ENCODE measurements around the gene CYB561D2. TPM values are rescaled to one million over a fixed set of nuclear protein-coding genes. Genes with fewer than 3 reads are reported as not detected.

Gene CYB561D2
- total RNA-seq, 1 donor from 2014 or later = 30.0 TPM

- DNase-seq = peak; percentile 92
These were observed 27.0 kb upstream of the CYB561D2 start for GRCh38 chr3:50323614-50324199.

- peak; percentile 89 for DNase-seq
These were observed 26.1 kb upstream of the CYB561D2 start for GRCh38 chr3:50324351-50325112.

- no peak for DNase-seq
These were observed 25.6 kb upstream of the CYB561D2 start for GRCh38 chr3:50325113-50325480.

- no peak for DNase-seq
These were observed 25.0 kb upstream of the CYB561D2 start for GRCh38 chr3:50325497-50326181.

- no peak for DNase-seq
These were observed 24.5 kb upstream of the CYB561D2 start for GRCh38 chr3:50326182-50326541.

- no peak for DNase-seq
These were observed 23.5 kb upstream of the CYB561D2 start for GRCh38 chr3:50327129-50327528.

GRCh38 chr3:50327943-50328691 lies 22.5 kb upstream of the CYB561D2 start, which contains the start of gene TUSC2:
TSS of gene TUSC2 (minus strand) at chr3:50328223. CDS start at chr3:50328099, 124 bp downstream.
- peak; percentile 98 for DNase-seq

- no peak for DNase-seq
These were observed 20.3 kb upstream of the CYB561D2 start for GRCh38 chr3:50330330-50330729.

GRCh38 chr3:50331364-50331907 lies 19.2 kb upstream of the CYB561D2 start:
- DNase-seq = no peak

GRCh38 chr3:50333744-50334328 lies 16.8 kb upstream of the CYB561D2 start:
- peak; percentile 88 for DNase-seq

- DNase-seq = peak; percentile 67
These were observed 16.2 kb upstream of the CYB561D2 start for GRCh38 chr3:50334339-50335075.

GRCh38 chr3:50336452-50337174 lies 14.0 kb upstream of the CYB561D2 start:
- DNase-seq = peak; percentile 44

- peak; percentile 100 for DNase-seq
These were observed 13.3 kb upstream of the CYB561D2 start for GRCh38 chr3:50337175-50337861.

GRCh38 chr3:50338965-50339364 lies 11.7 kb upstream of the CYB561D2 start:
- DNase-seq = no peak

- no peak for DNase-seq
These were observed 11.0 kb upstream of the CYB561D2 start for GRCh38 chr3:50339485-50340146.

- DNase-seq = no peak
These were observed 10.6 kb upstream of the CYB561D2 start for GRCh38 chr3:50340147-50340447.

- peak; percentile 27 for DNase-seq
These were observed 10.0 kb upstream of the CYB561D2 start, which contains the start of gene RASSF1 for GRCh38 chr3:50340448-50341329. TSS of gene RASSF1 (minus strand) at chr3:50340836. CDS start at chr3:50340805, 31 bp downstream.

GRCh38 chr3:50341537-50341936 lies 9.1 kb upstream of the CYB561D2 start:
- no peak for DNase-seq

Data from dermis blood vessel endothelial cell (primary cell).